A549 (cell line): ENCODE data around the gene TIRAP. TPM values are rescaled to one million over a fixed set of nuclear protein-coding genes. Genes with fewer than 3 reads are reported as not detected.
A peak's percentile ranks its signal among the peaks of the same experiment; 100 is the strongest.

ENCODE experiments used
- ATAC-seq, 2 experiments: fragments of 200-7000 bp in 1 of 2; fragments of >200 bp in 1 of 2; cut with Nextera tagmentation in 1 of 2; cut with Tn5 transposase in 1 of 2; 3 replicates each; pipeline versions ENCODE4 v1.8.0 to v1.9.1; 2018 to 2020; ENCODE audit warnings: mild to moderate bottlenecking in 1 of 2, moderate library complexity in 1 of 2
- CTCF ChIA-PET: fragments of 300-600 bp; sonication (Branson Sonifier 250); formaldehyde crosslinking; extraction: SDS; loops from one replicate; lab custom pipeline; 2021; ENCODE audit warnings: antibody characterized with exemption, inconsistent platforms; lab: Yijun Ruan, JAX
- POLR2A ChIA-PET: fragments of 350-600 bp; formaldehyde crosslinking; extraction: SDS; loops from one replicate; lab custom pipeline; 2021; ENCODE audit warnings: antibody characterized with exemption, inconsistent platforms; lab: Yijun Ruan, JAX
- DNase-seq, 2 experiments: peaks; one replicate each; pipeline versions ENCODE4 v3.0.0 to v3.0.0-alpha.2; 2011 to 2016; ENCODE audit warnings: low read depth in 1 of 2, low spot score in 1 of 2
- FAIRE-seq: peaks from 2 replicates; lab custom pipeline; 2011; peaks lifted over from hg19 to GRCh38; lab: Jason Lieb, UNC
- H3K27ac ChIP-seq, 2 experiments: fragments of >200 bp; sonication (Bioruptor Twin); formaldehyde crosslinking; 3 replicates each; pipeline ENCODE4 v1.5.1; 2016 to 2017
- H3K4me1 ChIP-seq: fragments of >200 bp; sonication (Bioruptor Twin); formaldehyde crosslinking; 3 replicates; pipeline ENCODE4 v1.6.1; 2016
- H3K4me2 ChIP-seq: fragments of >200 bp; sonication (Bioruptor Twin); formaldehyde crosslinking; 3 replicates; pipeline ENCODE4 v1.6.1; 2016
- H3K4me3 ChIP-seq: fragments of >200 bp; sonication (Bioruptor Twin); formaldehyde crosslinking; 3 replicates; pipeline ENCODE4 v1.5.1; 2016
- H3K9me3 ChIP-seq: fragments of >200 bp; sonication (Bioruptor Twin); formaldehyde crosslinking; 3 replicates; pipeline ENCODE4 v1.6.1; 2016
- CBX2 ChIP-seq: fragments of 200-600 bp; sonication (generic); IDR thresholded peaks from 2 replicates; pipeline ENCODE4 v1.6.1; 2016; ENCODE audit warnings: low read depth, mild to moderate bottlenecking, borderline replicate concordance
- CTCF ChIP-seq: fragments of >200 bp; sonication (Bioruptor Twin); formaldehyde crosslinking; IDR thresholded peaks from 3 replicates; pipeline ENCODE4 v1.5.1; 2016
- EHF ChIP-seq: fragments of 250-450 bp; sonication (Bioruptor Pico); IDR thresholded peaks from 2 replicates; pipeline ENCODE4 v1.5.0; 2020; ENCODE audit warnings: mild to moderate bottlenecking
- ELK1 ChIP-seq: fragments of 150-350 bp; IDR thresholded peaks from 2 replicates; pipeline ENCODE4 v1.6.1; 2014; ENCODE audit warnings: low read depth, mild to moderate bottlenecking, low read length
- HOXB5 ChIP-seq: fragments of 250-450 bp; sonication (Bioruptor Pico); IDR thresholded peaks from 2 replicates; pipeline ENCODE4 v1.5.0; 2020; ENCODE audit warnings: mild to moderate bottlenecking, moderate library complexity
- MAFK ChIP-seq: fragments of 450-650 bp; IDR thresholded peaks from 2 replicates; pipeline ENCODE4 v1.6.1; 2014; ENCODE audit not compliant: partially characterized antibody
- NPAS2 ChIP-seq: fragments of 250-450 bp; sonication (Bioruptor Pico); IDR thresholded peaks from 2 replicates; pipeline ENCODE4 v1.8.0; 2022; ENCODE audit warnings: mild to moderate bottlenecking, moderate library complexity, borderline replicate concordance
- NR3C1 ChIP-seq: fragments of >200 bp; sonication (Bioruptor Twin); formaldehyde crosslinking; IDR thresholded peaks from 3 replicates; pipeline ENCODE4 v1.6.1; 2017
- POLR2A ChIP-seq: IDR thresholded peaks from 2 replicates; pipeline ENCODE4 v1.6.1; 2012; ENCODE audit warnings: mild to moderate bottlenecking, low read length
- RAD21 ChIP-seq, 2 experiments: fragments of >200 bp in 1 of 2; sonication (Bioruptor Twin) in 1 of 2; formaldehyde crosslinking in 1 of 2; IDR thresholded peaks in 1 of 2; conservative IDR thresholded peaks in 1 of 2; 2 replicates in 1 of 2; 3 replicates in 1 of 2; pipeline ENCODE4 v1.6.1; 2012 to 2018; ENCODE audit warnings: inconsistent platforms in 1 of 2
- REST ChIP-seq: fragments of 200-600 bp; sonication (generic); IDR thresholded peaks from 2 replicates; pipeline ENCODE4 v1.6.1; 2016; ENCODE audit warnings: antibody characterized with exemption, mild to moderate bottlenecking, moderate library complexity
- RNF2 ChIP-seq: fragments of 200-600 bp; sonication (generic); IDR thresholded peaks from 2 replicates; pipeline ENCODE4 v1.6.1; 2016; ENCODE audit warnings: low read depth, mild to moderate bottlenecking, antibody characterized with exemption, moderate library complexity, borderline replicate concordance
- SREBF2 ChIP-seq: fragments of 450-650 bp; IDR thresholded peaks from 2 replicates; pipeline ENCODE4 v1.6.1; 2014; ENCODE audit warnings: mild to moderate bottlenecking, moderate library complexity
- TFCP2L1 ChIP-seq: fragments of 250-450 bp; sonication (Bioruptor Pico); IDR thresholded peaks from 2 replicates; pipeline ENCODE4 v1.5.0; 2021; ENCODE audit warnings: mild to moderate bottlenecking
- ZFP36 ChIP-seq: fragments of 450-650 bp; IDR thresholded peaks from 2 replicates; pipeline ENCODE4 v1.6.1; 2014; ENCODE audit warnings: borderline replicate concordance; ENCODE audit not compliant: partially characterized antibody
- ZNF302 ChIP-seq: fragments of 250-450 bp; sonication (Bioruptor Pico); IDR thresholded peaks from 2 replicates; pipeline ENCODE4 v1.9.0; 2021; ENCODE audit warnings: inconsistent platforms, mild to moderate bottlenecking, moderate library complexity
- WGBS: methylation state at CpG from one replicate; pipeline ENCODE4 v1.1.6; 2017; ENCODE audit errors: missing lambda C conversion rate; 5-methylcytosine and 5-hydroxymethylcytosine counted together
- polyA plus RNA-seq, 4 experiments: library from polyadenylated mRNA; depleted of rRNA in 3 of 4; stranded (reverse); fragments of >200 nt; fragmentation: RNase III in 1 of 4; extraction: RNeasy Plus Mini Kit Qiagen cat#74134 plus additional on column Dnase treatment in 1 of 4; gene quantifications; 2 replicates in 3 of 4; 3 replicates in 1 of 4; pipeline ENCODE4 v1.2.3, GENCODE V29; 2011 to 2017

The TIRAP gene
- polyA plus RNA-seq, 2 of the 4 experiments (the other 2 are of a cell fraction), result 4.5 to 5.4 TPM

GRCh38 chr11:126331286-126331685, 48.4 kb downstream of the TIRAP start:
- ATAC-seq (no peak), FAIRE-seq (no peak), DNase-seq (no peak)
- ChIA-PET POLR2A (no interaction called here), CTCF (no interaction called here)
- 100% methylated on average over 7 of the region's 13 CpGs for WGBS
- Histone ChIP-seq H3K4me3 (no peak overlapping the region), H3K27ac (no peak overlapping the region), H3K4me2 (no peak overlapping the region), H3K4me1 (peaks cover 14% of the 10 kb centered on the region), H3K9me3 (no peaks in the 10 kb centered on the region)
- TF ChIP-seq NPAS2 (no peak), ELK1 (no peak), SREBF2 (no peak), RNF2 (no peak), CTCF (no peak), ZNF302 (CRISPR knock-in tag) (no peak), NR3C1 (no peak), REST (no peak), EHF (no peak), CBX2 (no peak), TFCP2L1 (CRISPR knock-in tag) (no peak), POLR2A (no peak)

- WGBS, result 66% methylated on average over 5 of the region's 5 CpGs
- Histone ChIP-seq H3K4me2 (no peak overlapping the region), H3K27ac (peak overlapping the region in 1 of 2 experiments; percentile 39; a peak in 2 of 6 replicates), H3K9me3 (no peaks in the 10 kb centered on the region), H3K4me1 (peaks cover 14% of the 10 kb centered on the region), H3K4me3 (no peak overlapping the region)
- TF ChIP-seq HOXB5 (no peak), MAFK (peak; percentile 23), RAD21 (conservative IDR thresholded peaks at IDR 0.05 in 1 of 2, IDR thresholded peaks at IDR 0.05 in 1 of 2) (no peak), ELK1 (no peak)
- ATAC-seq, result peak; percentile 79
- ChIA-PET CTCF (no interaction called here), POLR2A (no interaction called here)
- no peak for DNase-seq
- FAIRE-seq, result no peak
Measured at GRCh38 chr11:126332221-126332711, 49.4 kb downstream of the TIRAP start.

GRCh38 chr11:126333142-126333541, 50.2 kb downstream of the TIRAP start:
- FAIRE-seq (no peak), DNase-seq (no peak), ATAC-seq (no peak)
- Histone ChIP-seq H3K9me3 (no peaks in the 10 kb centered on the region), H3K4me1 (peaks cover 14% of the 10 kb centered on the region), H3K27ac (no peak overlapping the region), H3K4me3 (no peak overlapping the region), H3K4me2 (no peak overlapping the region)
- WGBS, result 90% methylated on average over 7 of the region's 7 CpGs
- ChIA-PET POLR2A (no interaction called here), CTCF (interaction anchor here (1.0 kb wide), 1 partner anchor 23 kb away, joined by 3 read pairs; no protein-coding TSS in a partner anchor)
- no peak for TF ChIP-seq ZFP36
